Measurements from ENCODE around the gene RABEP1. TPM values are rescaled to one million over a fixed set of nuclear protein-coding genes. Genes with fewer than 3 reads are reported as not detected.

RABEP1 gene
- total and polyA plus RNA-seq, 9 of the 15 experiments (the other 6 are each of a cell fraction or from before 2014, with no cell fraction given): 8.2 to 38.9 (median 30.3) TPM

- no peak for TF ChIP-seq CEBPZ (IDR thresholded peaks at IDR 0.05; ENCODE audit: borderline replicate concordance, low read depth, low read length)
- no peak for TF ChIP-seq MCM5 (IDR thresholded peaks at IDR 0.05; ENCODE audit: low read depth)
- TF ChIP-seq ZBTB17 (CRISPR knock-in tag; IDR thresholded peaks at IDR 0.05): no peak
- no peak for TF ChIP-seq PHTF2 (CRISPR knock-in tag; IDR thresholded peaks at IDR 0.05)
- no peak for TF ChIP-seq ZC3H11A (IDR thresholded peaks at IDR 0.05; ENCODE audit: low read depth, low read length)
Observed at GRCh38 chr17:5405400-5405799, 123.3 kb downstream of the RABEP1 start (continued).

GRCh38 chr17:5408186-5408585, 126.1 kb downstream of the RABEP1 start:
- CTCF ChIA-PET (ENCODE audit: low intra/inter-chr PET ratio): no interaction called here
- no TSS peak for BruUV-seq (replicated peaks)
- no peak overlapping the region for H3K27ac ChIP-seq (ENCODE audit: extremely low read depth, low read depth, low read length)
- no peak overlapping the region for H2AFZ ChIP-seq (ENCODE audit: low read depth, low read length)
- no peaks in the 10 kb centered on the region for H3K4me1 ChIP-seq (replicated peaks in 1 of 2; ENCODE audit: control insufficient read depth in 2 of 2, insufficient read depth in 2 of 2, low read length in 2 of 2)
- ATAC-seq (no peak), FAIRE-seq (no peak), DNase-seq (ENCODE audit: extremely low read depth in 1 of 4, low spot score in 3 of 4) (no peak)
- in situ Hi-C loops (cut with MboI) (no loop called here), intact Hi-C loops (cut with micrococcal nuclease) (no loop called here)
- H3K4me3 ChIP-seq: no peak overlapping the region
- WGBS (ENCODE audit: insufficient coverage, low coverage, missing lambda C conversion rate): 78% methylated on average over 5 of the region's 5 CpGs
- no peaks in the 10 kb centered on the region for H3K9me3 ChIP-seq (replicated peaks; ENCODE audit: control insufficient read depth, insufficient read depth, low read depth, low read length)
- H3K27me3 ChIP-seq (ENCODE audit: control insufficient read depth in 2 of 2, insufficient read depth in 2 of 2, low read length in 2 of 2): no peaks in the 10 kb centered on the region
- no peaks in the 10 kb centered on the region for H4K20me1 ChIP-seq (replicated peaks; ENCODE audit: control insufficient read depth, insufficient read depth, low read length)
- POLR2A ChIA-PET: interaction anchor here (1.2 kb wide), 1 partner anchor 11 kb away, joined by 5 read pairs; the partner anchor contains the start of genes NUP88 and RPAIN
- H3K9me1 ChIP-seq (ENCODE audit: control insufficient read depth, insufficient read depth, low read length): no peaks in the 10 kb centered on the region
- H3K79me2 ChIP-seq (ENCODE audit: control insufficient read depth, insufficient read depth, low read length): peaks cover 8% of the 10 kb centered on the region
- H3K9ac ChIP-seq (ENCODE audit: insufficient read depth in 1 of 2, low read depth in 2 of 2, low read length in 2 of 2): no peak overlapping the region
- peaks cover 91% of the 10 kb centered on the region for H3K36me3 ChIP-seq (ENCODE audit: control insufficient read depth, insufficient read depth, low read length)
- H3K4me2 ChIP-seq (ENCODE audit: insufficient read depth, low read length): no peak overlapping the region
- TF ChIP-seq BDP1 (IDR thresholded peaks at IDR 0.05; ENCODE audit: insufficient read depth, insufficient read length) (no peak), ARID3A (IDR thresholded peaks at IDR 0.05; ENCODE audit: borderline replicate concordance, low read depth, low read length) (no peak), TGIF2 (CRISPR knock-in tag; IDR thresholded peaks at IDR 0.05) (no peak), NR2C1 (IDR thresholded peaks at IDR 0.05) (no peak), NR2C1 (tag; IDR thresholded peaks at IDR 0.05) (no peak), ZNF398 (CRISPR knock-in tag; IDR thresholded peaks at IDR 0.05) (no peak), CEBPB (tag; IDR thresholded peaks at IDR 0.05) (no peak), FOXA1 (IDR thresholded peaks at IDR 0.05; ENCODE audit: borderline replicate concordance) (no peak), XRCC3 (IDR thresholded peaks at IDR 0.05) (no peak), ZNF395 (CRISPR knock-in tag; IDR thresholded peaks at IDR 0.05) (no peak)

All from K562 (cell line).